ENCODE data around the gene ECEL1. TPM values are rescaled to one million over a fixed set of nuclear protein-coding genes. Genes with fewer than 3 reads are reported as not detected.

ECEL1 gene
- total RNA-seq, 4 donors from 2014 or later, result not detected

DNA sequence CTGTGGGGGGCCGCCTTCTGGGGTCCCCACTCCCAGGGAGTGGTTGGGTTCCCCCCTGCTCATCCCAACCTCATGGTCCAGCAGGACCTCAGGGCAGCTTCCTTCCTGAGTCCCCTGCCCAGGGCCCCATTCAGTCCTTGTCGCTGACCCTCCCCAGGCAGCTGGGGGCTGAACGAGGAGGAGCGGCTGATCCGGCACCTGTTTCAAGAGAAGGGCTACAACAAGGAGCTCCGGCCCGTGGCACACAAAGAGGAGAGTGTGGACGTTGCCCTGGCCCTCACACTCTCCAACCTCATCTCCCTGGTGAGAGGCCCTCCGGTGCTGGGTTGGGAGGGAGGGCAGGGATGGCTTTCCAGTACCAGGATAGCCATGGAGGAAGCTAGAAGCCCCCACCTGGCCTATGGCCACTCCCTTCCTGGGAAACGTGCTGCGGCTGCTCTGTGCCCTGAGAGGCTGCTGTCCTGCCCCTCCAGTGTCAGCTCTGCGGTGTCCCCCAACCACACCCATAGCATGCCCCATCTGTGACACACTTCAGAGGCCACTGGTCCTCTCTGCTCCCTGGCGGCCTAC lies 38.8 kb upstream of the ECEL1 start:
- DNase-seq, result no peak
- no peak overlapping the region for H3K4me3 ChIP-seq
- peaks cover 0 to 25% (median 16%) of the 10 kb centered on the region in 4 donors for H3K4me1 ChIP-seq
- TF ChIP-seq POLR2A (IDR thresholded peaks at IDR 0.05), result no peak
- no peak for TF ChIP-seq CTCF (IDR thresholded peaks at IDR 0.05)
- no peaks in the 10 kb centered on the region for H3K9me3 ChIP-seq
- no peaks in the 10 kb centered on the region for H3K36me3 ChIP-seq
- peaks cover 0 to 27% of the 10 kb centered on the region in 2 donors for H3K27me3 ChIP-seq
- no peak overlapping the region for H3K27ac ChIP-seq

DNA sequence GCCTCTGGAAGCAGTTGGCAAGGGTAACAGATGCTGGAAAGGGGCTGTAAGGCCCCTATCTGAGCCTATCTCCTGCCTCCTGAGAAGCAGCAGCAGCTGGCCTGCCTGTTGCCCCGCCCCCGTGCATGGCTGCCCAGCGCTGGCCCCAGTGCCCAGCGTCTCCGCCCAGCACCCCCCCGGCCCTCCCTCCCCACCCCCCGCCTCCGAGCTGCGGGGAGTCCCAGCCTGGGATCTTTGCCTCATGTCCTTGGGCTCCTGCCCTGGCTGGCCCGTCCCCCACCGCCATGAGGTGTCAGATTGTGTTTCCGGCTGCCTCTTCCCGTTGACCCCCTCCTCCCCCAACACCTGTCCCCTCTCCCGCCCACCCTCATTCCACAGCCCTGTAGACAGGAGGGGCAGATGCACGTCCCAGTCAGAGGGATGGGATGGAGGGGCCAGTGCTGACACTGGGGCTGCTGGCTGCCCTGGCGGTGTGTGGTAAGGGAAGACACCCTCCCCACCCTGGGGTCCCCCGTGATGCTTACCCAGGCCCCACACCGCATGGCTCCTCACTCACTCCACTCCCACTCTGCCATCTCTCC lies 38.2 kb upstream of the ECEL1 start, which contains the start of gene CHRND:
Gene CHRND, plus strand, starts transcription at position 370 of the 581 bp plus-strand sequence. Its CDS starts 56 bp downstream, at position 426.
- Histone ChIP-seq H3K27ac (no peak within 1 kb of the TSS), H3K4me3 (no peak within 1 kb of the TSS), H3K27me3 (peaks cover 0 to 27% of the 10 kb centered on the region in 2 donors), H3K4me1 (peaks cover 0 to 25% (median 16%) of the 10 kb centered on the region in 4 donors), H3K36me3 (no peaks in the 10 kb centered on the region), H3K9me3 (no peaks in the 10 kb centered on the region)
- TF ChIP-seq POLR2A (IDR thresholded peaks at IDR 0.05) (no peak), CTCF (IDR thresholded peaks at IDR 0.05) (no peak)
- DNase-seq, result no peak

DNA sequence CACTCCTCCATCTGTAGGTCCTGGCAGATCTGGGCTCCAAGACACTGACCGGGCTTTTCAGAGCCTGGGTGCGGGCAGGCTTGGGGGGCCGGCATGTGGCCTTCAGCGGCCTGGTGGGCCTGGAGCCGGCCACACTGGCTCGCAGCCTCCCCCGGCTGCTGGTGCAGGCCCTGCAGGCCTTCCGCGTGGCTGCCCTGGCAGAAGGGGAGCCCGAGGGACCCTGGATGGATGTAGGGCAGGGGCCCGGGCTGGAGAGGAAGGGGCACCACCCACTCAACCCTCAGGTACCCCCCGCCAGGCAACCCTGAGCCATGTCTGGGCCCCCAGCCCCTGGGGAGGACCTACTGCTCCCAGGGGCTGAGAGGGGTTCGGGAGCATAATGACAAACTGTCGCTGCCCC lies 37.6 kb upstream of the ECEL1 start:
- Histone ChIP-seq H3K4me1 (peaks cover 0 to 25% (median 16%) of the 10 kb centered on the region in 4 donors), H3K36me3 (no peaks in the 10 kb centered on the region), H3K27me3 (peaks cover 0 to 27% of the 10 kb centered on the region in 2 donors), H3K27ac (no peak overlapping the region), H3K4me3 (no peak overlapping the region), H3K9me3 (no peaks in the 10 kb centered on the region)
- no peak for DNase-seq
- TF ChIP-seq POLR2A (IDR thresholded peaks at IDR 0.05) (no peak), CTCF (IDR thresholded peaks at IDR 0.05) (no peak)

DNA sequence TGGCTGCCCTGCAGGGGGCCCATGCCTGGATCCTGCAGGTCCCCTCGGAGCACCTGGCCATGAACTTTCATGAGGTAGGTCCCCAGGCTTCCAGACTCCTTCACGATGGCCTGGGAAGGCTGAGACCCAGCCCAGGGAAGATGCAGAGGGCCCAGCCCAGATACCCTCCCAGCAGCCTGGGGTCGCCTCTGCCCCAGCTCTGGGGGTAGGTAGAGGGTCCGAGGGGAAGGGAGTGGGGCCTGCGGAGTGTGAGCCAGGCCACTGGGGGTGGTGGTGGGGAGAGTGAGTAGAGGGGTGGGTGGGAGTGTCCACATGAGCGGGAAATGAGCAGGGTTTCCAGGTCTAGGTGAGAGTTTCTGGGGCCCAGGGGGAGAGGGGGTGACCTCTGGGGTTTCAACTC lies 37.1 kb upstream of the ECEL1 start:
- Histone ChIP-seq H3K27me3 (peaks cover 0 to 27% of the 10 kb centered on the region in 2 donors), H3K27ac (no peak overlapping the region), H3K4me3 (no peak overlapping the region), H3K4me1 (peaks cover 0 to 25% (median 16%) of the 10 kb centered on the region in 4 donors), H3K9me3 (no peaks in the 10 kb centered on the region), H3K36me3 (no peaks in the 10 kb centered on the region)
- TF ChIP-seq CTCF (IDR thresholded peaks at IDR 0.05), result no peak
- no peak for TF ChIP-seq POLR2A (IDR thresholded peaks at IDR 0.05)
- DNase-seq, result no peak

GRCh38 chr2:232523682-232524597 lies 36.3 kb upstream of the ECEL1 start:
- no peak for DNase-seq
- peak overlapping the region in 3 of 4 donors; percentile 33 to 35 (median 35) for H3K4me3 ChIP-seq
- H3K4me1 ChIP-seq, result peaks cover 0 to 25% (median 16%) of the 10 kb centered on the region in 4 donors
- H3K9me3 ChIP-seq, result no peaks in the 10 kb centered on the region
- no peaks in the 10 kb centered on the region for H3K36me3 ChIP-seq
- H3K27ac ChIP-seq, result no peak overlapping the region
- TF ChIP-seq CTCF (IDR thresholded peaks at IDR 0.05) (no peak), POLR2A (IDR thresholded peaks at IDR 0.05) (no peak)
- H3K27me3 ChIP-seq, result peaks cover 0 to 27% of the 10 kb centered on the region in 2 donors

Data from Peyer's patch (tissue), 4 donors.